ENCODE measurements around the gene THEM4.

DNA sequence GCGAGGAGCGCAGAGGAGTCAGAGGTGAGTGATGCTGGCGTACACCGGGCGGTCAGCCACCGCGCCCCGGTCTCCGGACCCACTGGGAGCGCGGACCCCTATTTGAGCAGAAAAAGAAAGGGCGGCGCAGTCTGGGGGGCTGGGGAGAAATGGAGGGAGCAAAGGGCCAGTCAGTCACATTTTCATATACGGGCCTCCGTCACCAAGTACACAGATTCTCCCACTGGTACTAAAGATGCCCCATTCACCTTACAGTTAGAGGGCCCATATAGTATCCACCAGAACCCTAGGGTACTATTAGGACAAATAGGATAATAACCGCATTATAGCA is 70.3 kb downstream of the THEM4 start:
- TF ChIP-seq, protein P1, sequence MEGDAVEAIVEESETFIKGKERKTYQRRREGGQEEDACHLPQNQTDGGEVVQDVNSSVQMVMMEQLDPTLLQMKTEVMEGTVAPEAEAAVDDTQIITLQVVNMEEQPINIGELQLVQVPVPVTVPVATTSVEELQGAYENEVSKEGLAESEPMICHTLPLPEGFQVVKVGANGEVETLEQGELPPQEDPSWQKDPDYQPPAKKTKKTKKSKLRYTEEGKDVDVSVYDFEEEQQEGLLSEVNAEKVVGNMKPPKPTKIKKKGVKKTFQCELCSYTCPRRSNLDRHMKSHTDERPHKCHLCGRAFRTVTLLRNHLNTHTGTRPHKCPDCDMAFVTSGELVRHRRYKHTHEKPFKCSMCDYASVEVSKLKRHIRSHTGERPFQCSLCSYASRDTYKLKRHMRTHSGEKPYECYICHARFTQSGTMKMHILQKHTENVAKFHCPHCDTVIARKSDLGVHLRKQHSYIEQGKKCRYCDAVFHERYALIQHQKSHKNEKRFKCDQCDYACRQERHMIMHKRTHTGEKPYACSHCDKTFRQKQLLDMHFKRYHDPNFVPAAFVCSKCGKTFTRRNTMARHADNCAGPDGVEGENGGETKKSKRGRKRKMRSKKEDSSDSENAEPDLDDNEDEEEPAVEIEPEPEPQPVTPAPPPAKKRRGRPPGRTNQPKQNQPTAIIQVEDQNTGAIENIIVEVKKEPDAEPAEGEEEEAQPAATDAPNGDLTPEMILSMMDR (conservative IDR thresholded peaks at IDR 0.05; ENCODE audit: low read depth in 2 of 2) = no peak
- TF ChIP-seq EZH2 (IDR thresholded peaks at IDR 0.05; ENCODE audit: low read depth, unreplicated experiment) (no peak), CREB1 (CRISPR knock-in tag; IDR thresholded peaks at IDR 0.05; ENCODE audit: low read depth) (no peak)
